NCI-H1105 treated with DMSO at 0.1 percent for 48 hours (cell line): ENCODE data around the gene LCE1C.

Experiments used
- DNase-seq: peaks from one replicate; lab custom pipeline; 2025; lab: John Stamatoyannopoulos, UW

LCE1C gene

GRCh38 chr1:152806576-152806975 is at the start of gene LCE1C:
Gene LCE1C (minus strand): TSS chr1:152806651. CDS start chr1:152805478, 1,173 bp downstream.
- DNase-seq: no peak

- no peak for DNase-seq
Observed at GRCh38 chr1:152855661-152856060, 49.2 kb upstream of the LCE1C start.

- no peak for DNase-seq
Observed at GRCh38 chr1:152842556-152842955, 36.1 kb upstream of the LCE1C start, which contains the start of gene LCE6A. Gene LCE6A (plus strand): TSS chr1:152842856. CDS start chr1:152843521, 665 bp downstream.

- no peak for DNase-seq
Observed at GRCh38 chr1:152836870-152837269, 30.4 kb upstream of the LCE1C start.

- no peak for DNase-seq
Observed at GRCh38 chr1:152827173-152827572, 20.7 kb upstream of the LCE1C start, which contains the start of gene LCE1A. Gene LCE1A (plus strand): TSS chr1:152827473. CDS start chr1:152827473, 0 bp downstream.

- DNase-seq: no peak
Observed at GRCh38 chr1:152824964-152825363, 18.5 kb upstream of the LCE1C start.

- no peak for DNase-seq
Observed at GRCh38 chr1:152823294-152823693, 16.8 kb upstream of the LCE1C start.

- DNase-seq: no peak
Observed at GRCh38 chr1:152817309-152817708, 10.9 kb upstream of the LCE1C start.

- no peak for DNase-seq
Observed at GRCh38 chr1:152811671-152812070, 5.2 kb upstream of the LCE1C start, which contains the start of gene LCE1B. Gene LCE1B (plus strand): TSS chr1:152811971. CDS start chr1:152812447, 476 bp downstream.

- DNase-seq: no peak
Observed at GRCh38 chr1:152811050-152811449, 4.6 kb upstream of the LCE1C start.

GRCh38 chr1:152801333-152801732 is 5.1 kb downstream of the LCE1C start:
- DNase-seq: no peak

GRCh38 chr1:152796421-152796820 is 10.0 kb downstream of the LCE1C start, which contains the start of gene LCE1D:
Gene LCE1D (plus strand): TSS chr1:152796721. CDS start chr1:152797795, 1,074 bp downstream.
- DNase-seq: no peak

GRCh38 chr1:152795686-152796085 is 10.8 kb downstream of the LCE1C start:
- no peak for DNase-seq

- DNase-seq: peak; percentile 15
Observed at GRCh38 chr1:152786077-152786476, 20.4 kb downstream of the LCE1C start, which contains the start of gene LCE1E. Gene LCE1E (plus strand): TSS chr1:152786257. CDS start chr1:152787300, 1,043 bp downstream.

- no peak for DNase-seq
Observed at GRCh38 chr1:152783095-152783494, 23.4 kb downstream of the LCE1C start.

GRCh38 chr1:152777510-152778137 is 28.8 kb downstream of the LCE1C start:
- DNase-seq: peak; percentile 2

GRCh38 chr1:152776361-152776760 is 30.1 kb downstream of the LCE1C start:
- DNase-seq: no peak

- no peak for DNase-seq
Observed at GRCh38 chr1:152774875-152775274, 31.6 kb downstream of the LCE1C start, which contains the start of gene LCE1F. Gene LCE1F (plus strand): TSS chr1:152775140. CDS start chr1:152776372, 1,232 bp downstream.

- DNase-seq: no peak
Observed at GRCh38 chr1:152770411-152770810, 36.0 kb downstream of the LCE1C start.

- DNase-seq: no peak
Observed at GRCh38 chr1:152768847-152769533, 37.5 kb downstream of the LCE1C start.

GRCh38 chr1:152761609-152762213 is 44.7 kb downstream of the LCE1C start:
- no peak for DNase-seq

- no peak for DNase-seq
Observed at GRCh38 chr1:152760551-152761190, 45.8 kb downstream of the LCE1C start.
